ENCODE measurements around the gene SH3RF2. TPM values are rescaled to one million over a fixed set of nuclear protein-coding genes. Genes with fewer than 3 reads are reported as not detected.
"Not testable (repeated sequence)": the region's sequence is repeated elsewhere in the genome, so short reads cannot be mapped to it uniquely, and the experiment has no call there.

The SH3RF2 gene
- polyA plus RNA-seq (2014; cell fraction: cytosol; rRNA removed) = not detected in 2 replicates
- polyA plus RNA-seq (2014; cell fraction: nucleus; rRNA removed) = not detected in 2 replicates

GRCh38 chr5:145936401-145937131, at the start of gene SH3RF2:
Gene SH3RF2, plus strand, starts transcription at chr5:145936578. Its CDS starts 1,351 bp downstream, at chr5:145937929.
- peak; percentile 13 for DNase-seq (ENCODE audit: low spot score)

DNA sequence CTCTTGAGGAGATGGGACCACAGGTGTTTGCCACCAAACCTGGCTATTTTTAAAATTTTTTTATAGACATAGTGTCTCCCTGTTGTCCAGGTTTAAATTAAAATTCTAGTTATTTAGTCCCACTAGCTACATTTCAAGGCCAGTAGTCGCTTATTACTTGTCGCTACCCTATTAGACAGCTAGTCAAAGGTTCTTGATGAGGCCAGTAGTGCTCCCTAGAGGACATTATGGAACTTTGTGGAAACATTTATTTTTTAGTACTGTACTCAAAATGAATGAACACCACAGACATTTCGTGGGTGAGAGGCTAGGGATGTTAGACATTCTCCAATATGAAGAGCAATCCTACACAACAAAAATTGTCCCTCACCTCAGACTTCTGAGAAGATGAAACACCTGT, 49.2 kb upstream of the SH3RF2 start:
- no peak for DNase-seq (ENCODE audit: low spot score)

DNA sequence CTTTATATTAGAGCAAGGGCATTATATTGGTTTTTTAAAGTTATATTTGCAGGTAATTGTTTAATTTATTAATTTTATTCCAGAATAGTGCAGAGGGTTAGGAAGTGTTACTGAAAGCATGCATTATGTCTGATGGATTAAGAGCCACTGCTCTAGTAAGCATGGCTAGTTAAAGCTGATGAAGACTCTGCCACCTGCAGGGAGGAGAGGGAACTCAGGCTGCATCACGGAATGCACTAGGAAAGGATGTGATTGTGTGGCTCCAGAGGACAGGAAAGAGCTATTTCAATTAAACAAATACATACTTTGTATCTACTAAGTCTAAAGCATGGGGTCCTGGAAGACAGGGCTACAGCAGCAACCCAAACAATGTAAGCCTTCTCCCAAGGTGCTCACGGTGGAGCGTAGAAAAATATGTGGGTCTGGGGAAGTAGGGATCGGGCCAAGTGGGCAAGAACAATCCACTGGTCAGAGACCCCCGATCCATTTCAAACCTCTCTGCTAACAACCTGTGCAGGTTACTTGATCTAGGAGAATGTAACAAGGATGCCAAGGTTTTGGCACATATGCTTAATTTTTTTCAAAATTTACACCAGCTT, 48.3 kb upstream of the SH3RF2 start:
- DNase-seq (ENCODE audit: low spot score) = peak; percentile 47

GRCh38 chr5:145889611-145890010, 46.8 kb upstream of the SH3RF2 start:
- DNase-seq (ENCODE audit: low spot score) = no peak

DNA sequence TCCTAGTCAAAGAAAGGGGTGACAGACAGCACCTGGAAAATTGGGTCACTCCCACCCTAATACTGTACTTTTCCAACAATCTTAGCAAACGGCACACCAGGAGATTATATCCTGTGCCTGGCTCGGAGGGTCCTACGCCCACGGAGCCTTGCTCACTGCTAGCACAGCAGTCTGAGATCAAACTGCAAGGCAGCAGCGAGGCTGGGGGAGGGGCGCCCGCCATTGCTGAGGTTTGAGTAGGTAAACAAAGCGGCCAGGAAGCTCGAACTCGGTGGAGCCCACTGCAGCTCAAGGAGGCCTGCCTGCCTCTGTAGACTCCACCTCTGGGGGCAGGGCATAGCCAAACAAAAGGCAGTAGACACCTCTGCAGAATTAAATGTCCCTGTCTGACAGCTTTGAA, 45.0 kb upstream of the SH3RF2 start:
- not testable (repeated sequence) for DNase-seq (ENCODE audit: low spot score)

- no peak for DNase-seq (ENCODE audit: low spot score)
Measured at GRCh38 chr5:145898171-145898570, 38.2 kb upstream of the SH3RF2 start.

DNA sequence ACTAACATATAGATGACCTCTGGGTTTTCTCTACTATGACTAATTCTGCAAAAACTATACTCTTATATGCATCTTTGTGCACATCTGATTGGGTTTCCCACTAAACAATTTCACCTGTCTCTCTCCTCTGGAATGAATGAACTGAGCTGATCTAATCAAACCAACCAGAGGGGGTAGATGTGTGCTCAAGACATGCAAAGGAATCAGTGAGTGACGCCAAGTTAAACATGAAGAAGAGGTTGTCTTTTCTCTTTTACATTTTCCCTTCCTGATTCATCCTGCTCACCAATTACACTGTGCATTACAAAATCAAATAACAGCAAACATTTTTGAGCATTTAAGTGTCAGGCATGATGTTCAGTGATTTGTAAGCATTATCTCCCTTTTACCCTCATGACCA, 34.0 kb upstream of the SH3RF2 start:
- DNase-seq (ENCODE audit: low spot score) = no peak

- no peak for DNase-seq (ENCODE audit: low spot score)
Measured at GRCh38 chr5:145903113-145903512, 33.3 kb upstream of the SH3RF2 start.

DNA sequence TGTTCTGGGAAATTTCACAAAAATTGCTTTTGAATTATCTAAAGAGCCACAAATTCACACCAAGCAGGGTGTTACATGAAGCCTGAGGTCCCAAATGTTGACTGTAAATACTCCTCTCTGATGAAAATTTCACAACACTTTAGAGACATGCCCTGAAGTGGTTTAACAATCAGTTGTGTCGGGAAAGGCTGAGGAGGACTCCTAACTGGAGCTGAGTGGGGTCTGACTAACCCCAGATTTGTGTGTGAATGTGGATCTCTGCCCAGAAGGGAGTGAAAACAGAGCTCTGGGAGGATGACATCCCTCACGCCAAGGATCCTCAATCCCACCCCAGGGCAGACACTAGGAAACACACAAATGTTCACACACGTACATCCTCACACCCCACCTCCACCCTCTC, 32.5 kb upstream of the SH3RF2 start:
- no peak for DNase-seq (ENCODE audit: low spot score)

DNA sequence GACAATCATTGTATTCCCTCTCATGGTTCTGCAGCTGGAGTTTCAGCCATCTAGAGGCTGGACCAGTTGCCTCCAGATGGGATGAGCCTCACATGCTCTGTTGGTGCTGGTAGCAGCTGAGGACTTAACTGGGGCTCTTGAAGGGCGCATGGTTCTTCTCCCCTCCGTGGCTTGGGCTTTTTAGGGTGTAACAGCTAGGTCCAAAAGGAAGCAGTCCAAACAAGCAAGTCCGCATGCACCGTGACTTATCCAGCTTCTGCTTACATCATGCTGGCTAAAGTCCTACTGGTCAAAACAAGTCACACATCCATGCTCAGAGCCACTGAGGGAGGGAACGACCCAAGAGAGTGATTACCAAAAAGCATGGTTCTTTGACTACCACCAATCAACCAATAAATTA, 31.6 kb upstream of the SH3RF2 start:
- no peak for DNase-seq (ENCODE audit: low spot score)

DNA sequence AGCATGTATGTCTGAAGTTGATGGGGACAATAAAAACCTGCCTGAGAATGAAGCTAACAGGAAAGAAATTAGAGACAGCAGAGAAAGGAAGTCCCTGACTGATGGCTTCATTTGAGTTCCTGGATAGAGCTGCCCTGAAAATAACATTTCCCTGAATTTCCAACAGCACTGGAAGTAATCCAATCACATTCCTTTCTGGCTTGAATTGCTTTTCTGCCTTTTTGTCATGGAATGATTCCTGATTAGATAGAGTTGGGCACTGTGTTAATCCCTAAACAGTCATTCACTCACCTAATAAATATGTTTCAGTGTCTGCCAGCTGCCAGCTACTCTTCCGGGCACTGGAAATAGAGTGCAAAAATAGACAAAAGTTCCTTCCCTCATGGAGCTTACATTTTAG, 30.0 kb upstream of the SH3RF2 start:
- no peak for DNase-seq (ENCODE audit: low spot score)

DNA sequence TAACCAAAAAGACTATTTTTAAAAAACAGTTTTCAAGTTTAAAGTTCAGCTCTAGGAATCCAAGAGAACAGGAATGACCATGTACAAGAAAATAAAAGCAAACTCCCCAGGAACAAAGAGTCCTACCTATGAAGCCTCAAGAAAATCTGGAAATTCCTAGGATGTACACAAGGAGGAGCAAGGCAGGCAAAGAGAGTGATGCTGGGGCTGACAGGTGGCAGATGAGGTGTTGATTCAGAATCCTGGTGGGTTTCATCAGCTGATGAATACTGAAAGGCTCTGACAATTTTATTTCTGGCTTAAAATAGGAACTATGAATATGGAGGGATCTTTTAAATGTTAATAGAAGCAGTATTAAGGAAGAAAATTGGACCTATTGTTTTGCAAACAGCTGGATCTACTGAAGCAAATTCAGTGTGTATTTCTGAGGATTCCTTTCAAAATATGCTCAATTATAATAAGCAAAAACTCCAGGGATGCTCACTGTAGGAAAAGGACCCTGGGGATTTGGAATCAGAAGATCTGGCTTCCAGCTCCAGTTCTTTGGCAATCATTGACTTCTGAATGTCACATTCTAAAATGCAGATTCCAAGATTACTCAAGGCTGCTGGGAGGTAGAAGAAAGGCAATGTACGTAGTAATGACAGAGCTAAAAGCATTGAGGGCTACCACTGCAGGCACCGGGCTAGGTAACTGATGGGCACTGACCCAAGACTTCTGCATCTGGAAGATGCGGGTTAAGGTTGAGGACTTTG, 28.0 kb upstream of the SH3RF2 start:
- DNase-seq (ENCODE audit: low spot score) = no peak

GRCh38 chr5:145911164-145911563, 25.2 kb upstream of the SH3RF2 start:
- no peak for DNase-seq (ENCODE audit: low spot score)

- DNase-seq (ENCODE audit: low spot score) = no peak
Measured at GRCh38 chr5:145912019-145912418, 24.4 kb upstream of the SH3RF2 start.

- no peak for DNase-seq (ENCODE audit: low spot score)
Measured at GRCh38 chr5:145912594-145912993, 23.8 kb upstream of the SH3RF2 start.

DNA sequence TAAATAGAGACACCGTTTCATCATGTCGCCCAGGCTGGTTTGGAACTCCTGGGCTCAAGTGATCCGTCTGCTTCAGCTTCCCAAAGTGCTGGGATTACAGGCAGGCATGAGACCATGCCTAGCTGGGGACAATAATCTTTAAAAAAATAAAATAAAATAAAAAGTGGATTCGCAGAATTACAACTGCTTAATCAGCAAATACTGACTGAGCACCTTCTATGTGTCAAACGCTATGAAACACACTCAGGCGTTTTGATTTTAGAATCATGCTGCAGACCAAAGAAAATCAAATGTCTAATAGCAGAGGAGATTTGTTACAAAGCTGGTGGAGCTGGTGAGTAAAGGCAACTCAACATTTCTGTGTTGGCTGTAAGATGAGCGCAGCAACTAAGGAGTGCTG, 22.7 kb upstream of the SH3RF2 start:
- DNase-seq (ENCODE audit: low spot score) = no peak

- DNase-seq (ENCODE audit: low spot score) = no peak
Measured at GRCh38 chr5:145915970-145916638, 20.3 kb upstream of the SH3RF2 start.

DNA sequence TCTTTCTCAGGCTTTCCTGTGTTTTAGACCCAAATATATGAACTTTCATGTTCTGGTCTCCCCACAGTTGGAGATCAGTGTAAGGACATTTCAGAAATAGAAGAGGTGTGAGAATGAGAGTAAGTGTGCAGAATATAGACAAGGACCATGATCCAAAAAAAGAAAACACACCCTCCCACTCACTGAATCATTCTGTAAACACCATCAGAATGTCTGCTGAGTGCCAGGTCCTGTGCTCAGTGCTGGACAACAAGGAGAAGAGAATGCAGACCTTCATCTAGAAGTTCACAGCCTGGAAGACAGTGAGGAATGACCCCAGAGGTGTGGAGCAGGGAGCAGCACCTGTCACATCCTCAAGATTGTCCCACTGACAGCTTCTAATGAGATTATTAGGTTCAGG, 19.1 kb upstream of the SH3RF2 start:
- no peak for DNase-seq (ENCODE audit: low spot score)

GRCh38 chr5:145918397-145918796, 18.0 kb upstream of the SH3RF2 start:
- DNase-seq (ENCODE audit: low spot score) = no peak

DNA sequence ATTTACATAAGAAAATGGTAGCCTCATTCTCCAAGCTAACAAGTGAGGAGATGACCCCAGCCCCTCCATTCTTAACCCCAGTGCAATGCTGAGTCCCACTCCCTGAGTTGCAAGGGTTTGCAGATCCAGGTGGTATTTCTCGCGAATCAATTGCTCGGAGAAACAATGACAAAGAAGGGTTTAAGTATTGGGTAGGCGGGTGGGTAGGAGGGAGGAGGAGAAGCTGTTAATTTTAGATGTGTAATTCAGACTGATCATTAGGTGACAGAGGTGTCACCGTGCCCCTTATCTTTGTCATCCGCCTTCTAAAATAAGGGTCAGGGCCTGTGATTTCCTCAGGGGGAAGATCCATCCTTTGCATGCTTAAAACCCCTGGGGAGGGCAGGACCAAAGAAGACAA, 17.0 kb upstream of the SH3RF2 start:
- no peak for DNase-seq (ENCODE audit: low spot score)

GRCh38 chr5:145920542-145921210, 15.7 kb upstream of the SH3RF2 start:
- DNase-seq (ENCODE audit: low spot score) = no peak
